ENCODE data around the gene CTDP1.
"Not testable (repeated sequence)": the region's sequence is repeated elsewhere in the genome, so short reads cannot be mapped to it uniquely, and the experiment has no call there.

The CTDP1 gene

GRCh38 chr18:79729611-79730010 lies 50.0 kb downstream of the CTDP1 start:
- no peak for DNase-seq

GRCh38 chr18:79730804-79731203 lies 51.2 kb downstream of the CTDP1 start:
- no peak for DNase-seq

GRCh38 chr18:79731881-79732720 lies 52.5 kb downstream of the CTDP1 start:
- not testable (repeated sequence) for DNase-seq

GRCh38 chr18:79732721-79733025 lies 53.1 kb downstream of the CTDP1 start:
- no peak for DNase-seq

- no peak for DNase-seq
These were observed 53.6 kb downstream of the CTDP1 start for GRCh38 chr18:79733135-79733701.

- DNase-seq = no peak
These were observed 54.6 kb downstream of the CTDP1 start for GRCh38 chr18:79733986-79734770.

GRCh38 chr18:79735071-79735980 lies 55.7 kb downstream of the CTDP1 start:
- DNase-seq = no peak

- DNase-seq = no peak
These were observed 56.6 kb downstream of the CTDP1 start for GRCh38 chr18:79736230-79736629.

GRCh38 chr18:79736846-79737245 lies 57.2 kb downstream of the CTDP1 start:
- DNase-seq = no peak

GRCh38 chr18:79737426-79737825 lies 57.8 kb downstream of the CTDP1 start:
- DNase-seq = no peak

- no peak for DNase-seq
These were observed 58.4 kb downstream of the CTDP1 start for GRCh38 chr18:79738041-79738461.

GRCh38 chr18:79738581-79739439 lies 59.2 kb downstream of the CTDP1 start:
- DNase-seq = no peak

GRCh38 chr18:79739440-79739778 lies 59.8 kb downstream of the CTDP1 start:
- no peak for DNase-seq

GRCh38 chr18:79740047-79740446 lies 60.4 kb downstream of the CTDP1 start:
- DNase-seq = not testable (repeated sequence)

- DNase-seq = no peak
These were observed 61.1 kb downstream of the CTDP1 start for GRCh38 chr18:79740521-79741361.

- DNase-seq = no peak
These were observed 61.7 kb downstream of the CTDP1 start for GRCh38 chr18:79741362-79741700.

GRCh38 chr18:79742076-79742475 lies 62.5 kb downstream of the CTDP1 start:
- no peak for DNase-seq

- no peak for DNase-seq
These were observed 65.0 kb downstream of the CTDP1 start for GRCh38 chr18:79744625-79745024.

- DNase-seq = no peak
These were observed 67.1 kb downstream of the CTDP1 start for GRCh38 chr18:79746730-79747129.

GRCh38 chr18:79747156-79747845 lies 67.7 kb downstream of the CTDP1 start:
- DNase-seq = no peak

Data from islet precursor cell (in vitro differentiated cells).